Measurements from ENCODE around the gene ARSD. TPM values are rescaled to one million over a fixed set of nuclear protein-coding genes. Genes with fewer than 3 reads are reported as not detected.

The ARSD gene
- polyA plus RNA-seq, 1 donor (not counting 4 experiments of a cell fraction or from before 2014, with no cell fraction given), result 7.9 TPM

DNA sequence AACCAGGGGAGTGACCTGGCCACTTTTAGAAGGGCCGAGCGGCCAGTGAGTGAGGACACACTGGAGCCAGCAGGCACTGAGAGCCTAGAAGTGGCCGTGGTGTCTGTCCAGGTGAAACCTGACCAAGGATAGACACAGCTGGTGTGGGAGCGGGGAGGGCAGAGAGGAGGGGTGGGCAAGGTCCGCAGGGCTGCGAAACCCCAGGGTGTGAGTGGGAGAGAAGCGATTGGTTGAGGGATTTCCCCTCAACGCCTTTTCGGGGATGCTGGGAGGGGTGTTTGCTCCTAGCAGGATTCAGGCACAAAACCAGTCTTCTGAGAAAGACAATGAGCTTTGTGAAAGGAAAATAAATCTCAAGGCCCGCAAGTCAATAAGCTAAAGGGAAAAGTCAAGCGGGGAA is 33.2 kb upstream of the ARSD start:
- no peaks in the 10 kb centered on the region for H3K79me2 ChIP-seq (ENCODE audit: control insufficient read depth, insufficient read depth, low read length)
- no peak overlapping the region for H2AFZ ChIP-seq (ENCODE audit: control insufficient read depth, low read length)
- DNase-seq (ENCODE audit: low read depth, low spot score), result no peak
- H3K4me3 ChIP-seq (ENCODE audit: control insufficient read depth in 2 of 3, extremely low read depth in 1 of 3, insufficient read depth in 2 of 3, low read depth in 1 of 3, low read length in 3 of 3), result no peak overlapping the region
- H4K20me1 ChIP-seq (ENCODE audit: control insufficient read depth, extremely low read depth, insufficient read depth, low read length), result no peaks in the 10 kb centered on the region
- H3K9ac ChIP-seq (ENCODE audit: control insufficient read depth, extremely low read depth, insufficient read depth, low read length), result no peak overlapping the region
- H3K27ac ChIP-seq (ENCODE audit: control insufficient read depth, insufficient read depth, low read length), result no peak overlapping the region
- dilution Hi-C loops (cut with MboI; ENCODE audit: extremely low pct_ligation_motif_present, low sequenced_read_pairs), result no loop called here
- no peaks in the 10 kb centered on the region for H3K4me1 ChIP-seq (ENCODE audit: control insufficient read depth, extremely low read depth, insufficient read depth, low read length)
- H3K9me3 ChIP-seq (ENCODE audit: control insufficient read depth, low read depth, low read length), result no peaks in the 10 kb centered on the region
- no peak overlapping the region for H3K4me2 ChIP-seq (ENCODE audit: control insufficient read depth, extremely low read depth, insufficient read depth, low read depth, low read length)
- TF ChIP-seq EZH2 (IDR thresholded peaks at IDR 0.05; ENCODE audit: low read length), result no peak
- TF ChIP-seq, protein P1, sequence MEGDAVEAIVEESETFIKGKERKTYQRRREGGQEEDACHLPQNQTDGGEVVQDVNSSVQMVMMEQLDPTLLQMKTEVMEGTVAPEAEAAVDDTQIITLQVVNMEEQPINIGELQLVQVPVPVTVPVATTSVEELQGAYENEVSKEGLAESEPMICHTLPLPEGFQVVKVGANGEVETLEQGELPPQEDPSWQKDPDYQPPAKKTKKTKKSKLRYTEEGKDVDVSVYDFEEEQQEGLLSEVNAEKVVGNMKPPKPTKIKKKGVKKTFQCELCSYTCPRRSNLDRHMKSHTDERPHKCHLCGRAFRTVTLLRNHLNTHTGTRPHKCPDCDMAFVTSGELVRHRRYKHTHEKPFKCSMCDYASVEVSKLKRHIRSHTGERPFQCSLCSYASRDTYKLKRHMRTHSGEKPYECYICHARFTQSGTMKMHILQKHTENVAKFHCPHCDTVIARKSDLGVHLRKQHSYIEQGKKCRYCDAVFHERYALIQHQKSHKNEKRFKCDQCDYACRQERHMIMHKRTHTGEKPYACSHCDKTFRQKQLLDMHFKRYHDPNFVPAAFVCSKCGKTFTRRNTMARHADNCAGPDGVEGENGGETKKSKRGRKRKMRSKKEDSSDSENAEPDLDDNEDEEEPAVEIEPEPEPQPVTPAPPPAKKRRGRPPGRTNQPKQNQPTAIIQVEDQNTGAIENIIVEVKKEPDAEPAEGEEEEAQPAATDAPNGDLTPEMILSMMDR (optimal IDR thresholded peaks at IDR 0.05 in 1 of 3, IDR thresholded peaks at IDR 0.05 in 1 of 3, conservative IDR thresholded peaks at IDR 0.05 in 1 of 3; ENCODE audit: extremely low read depth in 1 of 3, insufficient read depth in 2 of 3, low read length in 3 of 3), result no peak
- H3K9me1 ChIP-seq (ENCODE audit: control insufficient read depth, extremely low read depth, insufficient read depth, low read length), result no peaks in the 10 kb centered on the region
- H3K36me3 ChIP-seq (ENCODE audit: control insufficient read depth in 2 of 2, extremely low read depth in 1 of 2, insufficient read depth in 2 of 2, low read length in 2 of 2), result no peaks in the 10 kb centered on the region
- no peaks in the 10 kb centered on the region for H3K27me3 ChIP-seq (ENCODE audit: control insufficient read depth, extremely low read depth, insufficient read depth, low read length)
- no peak for FAIRE-seq

DNA sequence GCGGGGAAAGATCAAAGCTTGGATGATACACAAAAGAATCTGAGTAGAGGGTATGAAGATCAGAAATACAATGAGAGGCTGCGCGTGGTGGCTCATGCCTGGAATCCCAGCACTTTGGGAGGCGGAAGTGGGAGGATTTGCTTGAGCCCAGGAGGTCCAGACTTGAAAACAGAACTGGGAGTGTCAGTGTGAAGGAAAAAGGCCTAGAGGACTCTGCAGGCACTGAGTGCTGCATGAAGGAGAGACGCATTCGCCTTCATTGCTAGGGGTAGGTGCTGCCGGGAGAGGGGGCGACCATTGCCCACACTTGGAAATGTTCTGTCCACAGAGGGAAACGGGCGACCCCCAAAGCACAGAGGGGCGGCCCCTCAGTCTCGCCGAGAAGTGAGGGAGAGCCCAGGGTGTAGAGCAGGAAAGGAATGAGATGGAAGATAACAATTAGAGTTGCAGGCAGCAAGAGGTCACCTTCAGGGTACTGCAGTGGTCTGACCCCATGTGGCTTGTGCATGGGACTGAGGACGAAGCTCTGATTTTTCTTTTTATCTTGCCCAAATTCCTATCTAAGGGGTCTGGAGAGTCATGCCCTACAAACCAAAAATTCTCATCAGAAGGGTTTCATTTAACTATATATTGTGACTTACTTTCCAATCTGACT is 31.8 kb upstream of the ARSD start:
- no peaks in the 10 kb centered on the region for H3K9me3 ChIP-seq (ENCODE audit: control insufficient read depth, low read depth, low read length)
- H3K4me3 ChIP-seq (ENCODE audit: control insufficient read depth in 2 of 3, extremely low read depth in 1 of 3, insufficient read depth in 2 of 3, low read depth in 1 of 3, low read length in 3 of 3), result no peak overlapping the region
- no peaks in the 10 kb centered on the region for H3K27me3 ChIP-seq (ENCODE audit: control insufficient read depth, extremely low read depth, insufficient read depth, low read length)
- H3K4me2 ChIP-seq (ENCODE audit: control insufficient read depth, extremely low read depth, insufficient read depth, low read depth, low read length), result no peak overlapping the region
- no peak overlapping the region for H2AFZ ChIP-seq (ENCODE audit: control insufficient read depth, low read length)
- H3K9ac ChIP-seq (ENCODE audit: control insufficient read depth, extremely low read depth, insufficient read depth, low read length), result no peak overlapping the region
- no peaks in the 10 kb centered on the region for H3K79me2 ChIP-seq (ENCODE audit: control insufficient read depth, insufficient read depth, low read length)
- no peaks in the 10 kb centered on the region for H3K4me1 ChIP-seq (ENCODE audit: control insufficient read depth, extremely low read depth, insufficient read depth, low read length)
- H3K9me1 ChIP-seq (ENCODE audit: control insufficient read depth, extremely low read depth, insufficient read depth, low read length), result no peaks in the 10 kb centered on the region
- TF ChIP-seq, protein P1 (optimal IDR thresholded peaks at IDR 0.05 in 1 of 3, IDR thresholded peaks at IDR 0.05 in 1 of 3, conservative IDR thresholded peaks at IDR 0.05 in 1 of 3; ENCODE audit: extremely low read depth in 1 of 3, insufficient read depth in 2 of 3, low read length in 3 of 3), result no peak
- no peak for TF ChIP-seq EZH2 (IDR thresholded peaks at IDR 0.05; ENCODE audit: low read length)
- no peak overlapping the region for H3K27ac ChIP-seq (ENCODE audit: control insufficient read depth, insufficient read depth, low read length)
- DNase-seq (ENCODE audit: low read depth, low spot score) (no peak), FAIRE-seq (no peak)
- H3K36me3 ChIP-seq (ENCODE audit: control insufficient read depth in 2 of 2, extremely low read depth in 1 of 2, insufficient read depth in 2 of 2, low read length in 2 of 2), result no peaks in the 10 kb centered on the region
- dilution Hi-C loops (cut with MboI; ENCODE audit: extremely low pct_ligation_motif_present, low sequenced_read_pairs), result no loop called here
- no peaks in the 10 kb centered on the region for H4K20me1 ChIP-seq (ENCODE audit: control insufficient read depth, extremely low read depth, insufficient read depth, low read length)
